ENCODE measurements around the gene POU4F3. TPM values are rescaled to one million over a fixed set of nuclear protein-coding genes. Genes with fewer than 3 reads are reported as not detected.

POU4F3 gene
- total RNA-seq, 1 donor from 2014 or later = 9.5 TPM

DNA sequence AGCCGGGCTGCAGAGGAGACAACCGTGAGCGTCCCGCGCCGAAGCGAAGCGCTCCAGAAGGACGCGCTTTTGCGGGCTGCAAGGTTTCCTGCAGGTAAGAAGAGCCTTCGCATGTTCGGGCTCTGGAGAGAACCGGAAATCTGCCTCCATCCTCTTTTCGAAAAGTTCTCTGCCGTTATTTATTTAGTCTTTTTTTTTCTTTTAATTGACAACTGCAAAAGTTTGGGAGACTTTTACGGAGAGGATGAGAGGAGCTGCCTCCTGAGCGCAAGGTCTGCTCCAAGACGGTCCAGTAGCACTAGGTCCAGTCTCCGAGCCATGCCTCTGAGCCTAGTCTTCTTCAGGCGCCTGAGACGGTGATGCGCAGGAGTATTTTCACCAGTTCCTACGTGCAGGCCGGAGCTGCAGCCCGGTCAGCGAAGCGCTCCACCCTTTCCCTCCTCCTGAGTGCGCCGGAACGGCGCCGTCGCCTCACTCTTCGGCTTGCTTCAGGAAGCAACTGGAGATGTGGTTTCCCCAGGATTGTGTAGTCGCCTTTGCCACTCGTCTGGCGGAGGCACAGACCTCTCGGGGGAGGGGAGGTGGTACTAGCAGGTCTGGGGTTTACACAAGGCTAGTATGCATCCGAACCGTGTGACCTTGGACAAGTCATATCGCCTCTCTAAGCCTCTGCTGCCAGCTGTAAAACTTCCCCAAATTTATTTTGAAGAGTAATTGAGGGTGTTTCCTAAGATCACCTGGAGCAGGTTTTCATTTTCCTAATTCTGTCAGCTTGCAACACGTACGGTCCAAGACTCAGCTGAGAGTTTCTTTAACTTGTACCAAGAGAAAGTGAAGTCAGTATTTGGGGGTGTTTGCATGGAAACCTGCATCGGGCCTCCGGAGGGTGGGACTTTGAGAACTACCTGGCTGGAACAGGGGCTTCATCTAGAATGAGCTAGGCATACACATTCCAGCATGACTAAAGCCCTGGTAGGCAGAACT is 4.5 kb downstream of the POU4F3 start:
- Mint-ChIP-seq H3K9me3 (ENCODE audit: unreplicated experiment) (peaks cover 22% of the 10 kb centered on the region), H3K36me3 (ENCODE audit: unreplicated experiment) (no peaks in the 10 kb centered on the region), H3K27ac (ENCODE audit: unreplicated experiment) (no peak overlapping the region), H3K4me3 (ENCODE audit: unreplicated experiment) (peak overlapping the region; percentile 67), H3K27me3 (ENCODE audit: unreplicated experiment) (peaks cover 53% of the 10 kb centered on the region), H3K4me1 (ENCODE audit: low read depth, unreplicated experiment) (peaks cover 19% of the 10 kb centered on the region)
- TF ChIP-seq, protein P1, sequence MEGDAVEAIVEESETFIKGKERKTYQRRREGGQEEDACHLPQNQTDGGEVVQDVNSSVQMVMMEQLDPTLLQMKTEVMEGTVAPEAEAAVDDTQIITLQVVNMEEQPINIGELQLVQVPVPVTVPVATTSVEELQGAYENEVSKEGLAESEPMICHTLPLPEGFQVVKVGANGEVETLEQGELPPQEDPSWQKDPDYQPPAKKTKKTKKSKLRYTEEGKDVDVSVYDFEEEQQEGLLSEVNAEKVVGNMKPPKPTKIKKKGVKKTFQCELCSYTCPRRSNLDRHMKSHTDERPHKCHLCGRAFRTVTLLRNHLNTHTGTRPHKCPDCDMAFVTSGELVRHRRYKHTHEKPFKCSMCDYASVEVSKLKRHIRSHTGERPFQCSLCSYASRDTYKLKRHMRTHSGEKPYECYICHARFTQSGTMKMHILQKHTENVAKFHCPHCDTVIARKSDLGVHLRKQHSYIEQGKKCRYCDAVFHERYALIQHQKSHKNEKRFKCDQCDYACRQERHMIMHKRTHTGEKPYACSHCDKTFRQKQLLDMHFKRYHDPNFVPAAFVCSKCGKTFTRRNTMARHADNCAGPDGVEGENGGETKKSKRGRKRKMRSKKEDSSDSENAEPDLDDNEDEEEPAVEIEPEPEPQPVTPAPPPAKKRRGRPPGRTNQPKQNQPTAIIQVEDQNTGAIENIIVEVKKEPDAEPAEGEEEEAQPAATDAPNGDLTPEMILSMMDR (IDR thresholded peaks at IDR 0.05; ENCODE audit: partially characterized antibody, unreplicated experiment) = no peak
- DNase-seq = peak; percentile 30

DNA sequence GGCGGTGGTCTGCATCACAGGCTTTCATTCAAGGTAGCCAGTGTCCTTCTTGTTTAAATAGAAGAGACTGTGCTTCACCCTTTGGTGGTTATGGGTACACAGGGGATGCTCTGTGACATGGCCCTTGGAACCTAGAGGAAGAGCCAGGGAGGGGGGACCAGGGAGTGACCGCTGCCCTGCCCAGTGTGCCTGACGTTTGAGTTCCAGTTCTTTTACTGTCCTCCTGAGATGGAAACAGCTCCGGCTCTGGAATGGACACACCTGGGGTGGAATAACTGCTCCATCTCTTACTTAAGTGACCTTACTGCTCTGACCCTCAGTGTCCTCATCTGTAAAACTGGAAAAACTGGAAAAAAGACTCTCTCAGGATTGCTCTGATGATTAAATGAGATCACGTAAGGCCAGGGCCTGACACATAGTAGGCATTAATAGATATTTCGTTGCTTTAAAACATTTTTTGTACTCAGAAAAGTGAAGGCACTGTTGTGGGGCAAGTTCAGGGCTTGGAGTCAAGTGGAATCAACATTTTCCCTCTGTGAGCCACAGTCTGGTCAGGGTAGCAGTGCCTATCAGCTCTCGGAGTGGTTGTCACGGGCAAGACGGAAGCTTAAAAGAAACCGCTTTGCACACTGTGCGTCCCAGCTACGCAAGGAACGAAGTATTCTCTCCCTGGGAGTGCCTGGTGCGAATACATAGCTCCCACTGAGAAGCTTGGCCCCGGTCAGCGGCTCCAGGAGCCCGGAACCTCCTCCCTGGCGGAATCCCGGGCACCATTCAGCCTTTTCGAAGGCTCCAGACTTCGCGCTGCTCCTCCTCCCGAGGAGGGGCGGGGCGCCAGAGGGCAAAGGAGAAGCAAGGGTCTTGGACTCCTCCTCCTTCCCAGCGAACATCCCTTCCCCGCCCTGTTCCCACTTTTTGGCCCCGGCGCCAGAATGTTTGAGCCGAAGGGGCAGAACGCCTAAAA is 5.8 kb downstream of the POU4F3 start:
- H3K4me3 Mint-ChIP-seq (ENCODE audit: unreplicated experiment) = peak overlapping the region; percentile 67
- H3K27ac Mint-ChIP-seq (ENCODE audit: unreplicated experiment) = peak overlapping the region; percentile 55
- peaks cover 44% of the 10 kb centered on the region for H3K27me3 Mint-ChIP-seq (ENCODE audit: unreplicated experiment)
- DNase-seq = peak; percentile 81
- H3K4me1 Mint-ChIP-seq (ENCODE audit: low read depth, unreplicated experiment) = peaks cover 15% of the 10 kb centered on the region
- H3K36me3 Mint-ChIP-seq (ENCODE audit: unreplicated experiment) = no peaks in the 10 kb centered on the region
- peaks cover 22% of the 10 kb centered on the region for H3K9me3 Mint-ChIP-seq (ENCODE audit: unreplicated experiment)
- TF ChIP-seq, protein P1 (IDR thresholded peaks at IDR 0.05; ENCODE audit: partially characterized antibody, unreplicated experiment) = no peak

DNA sequence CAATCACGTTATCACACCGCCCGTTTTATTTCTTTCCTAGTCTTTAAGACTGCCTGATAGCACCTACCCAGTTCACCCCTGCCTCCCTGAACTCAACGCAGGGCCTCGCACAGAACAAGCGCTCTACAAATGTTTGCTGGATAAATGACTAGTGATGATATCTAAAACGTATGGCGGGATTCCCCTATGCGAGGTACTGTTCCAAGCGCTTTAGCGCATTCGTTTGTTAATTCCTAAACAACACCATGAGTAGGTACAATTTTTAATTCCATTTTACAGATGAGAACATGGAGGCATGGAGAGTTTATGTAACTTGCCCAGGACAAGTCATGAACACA is 6.6 kb downstream of the POU4F3 start:
- H3K36me3 Mint-ChIP-seq (ENCODE audit: unreplicated experiment) = no peaks in the 10 kb centered on the region
- peak overlapping the region; percentile 85 for H3K4me3 Mint-ChIP-seq (ENCODE audit: unreplicated experiment)
- H3K4me1 Mint-ChIP-seq (ENCODE audit: low read depth, unreplicated experiment) = peaks cover 13% of the 10 kb centered on the region
- TF ChIP-seq, protein P1 (IDR thresholded peaks at IDR 0.05; ENCODE audit: partially characterized antibody, unreplicated experiment) = no peak
- no peak overlapping the region for H3K27ac Mint-ChIP-seq (ENCODE audit: unreplicated experiment)
- H3K9me3 Mint-ChIP-seq (ENCODE audit: unreplicated experiment) = peaks cover 19% of the 10 kb centered on the region
- no peak for DNase-seq
- peaks cover 39% of the 10 kb centered on the region for H3K27me3 Mint-ChIP-seq (ENCODE audit: unreplicated experiment)

DNA sequence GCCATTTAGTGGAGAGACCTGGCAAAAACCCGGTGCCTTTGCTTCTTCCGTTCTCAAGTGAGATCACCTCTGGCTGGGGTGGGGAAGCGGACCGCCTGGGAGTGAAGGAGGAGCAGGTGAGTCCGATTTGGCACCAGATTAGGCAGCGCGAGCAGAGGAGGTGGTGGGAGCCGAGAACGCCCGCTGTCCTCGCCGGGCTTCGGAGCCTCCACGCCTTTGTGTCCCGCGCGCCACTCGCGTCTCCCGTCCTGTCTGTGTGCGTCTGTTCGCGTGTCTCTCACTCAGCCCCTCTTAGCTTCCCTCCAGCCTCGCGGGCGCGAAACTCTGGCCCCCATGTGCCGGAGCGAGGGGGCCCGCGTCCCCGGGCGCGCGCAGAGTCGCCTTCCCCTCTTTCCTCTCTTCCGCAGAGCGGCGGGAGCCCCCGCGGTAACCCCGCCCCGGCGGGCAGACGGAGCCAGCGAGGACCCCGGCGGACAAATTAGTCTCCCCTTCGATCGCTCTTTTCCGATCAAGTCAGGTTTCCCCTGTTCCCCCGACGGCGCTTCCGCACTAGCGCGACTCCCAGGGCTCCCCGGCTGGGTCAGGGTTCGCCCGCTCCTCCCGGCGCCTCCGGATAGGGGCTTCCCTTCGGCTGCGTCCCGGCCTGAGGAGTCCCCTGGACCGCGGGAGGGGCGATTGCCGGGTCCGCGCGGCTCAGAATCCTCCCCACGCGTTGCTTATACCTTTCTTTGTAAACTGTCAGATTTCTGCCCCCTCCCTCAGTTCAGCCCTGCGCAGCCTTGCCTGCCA is 7.1 kb downstream of the POU4F3 start:
- H3K4me3 Mint-ChIP-seq (ENCODE audit: unreplicated experiment) = peak overlapping the region; percentile 85
- H3K27ac Mint-ChIP-seq (ENCODE audit: unreplicated experiment) = peak overlapping the region; percentile 17
- peaks cover 16% of the 10 kb centered on the region for H3K9me3 Mint-ChIP-seq (ENCODE audit: unreplicated experiment)
- H3K27me3 Mint-ChIP-seq (ENCODE audit: unreplicated experiment) = peaks cover 36% of the 10 kb centered on the region
- peaks cover 11% of the 10 kb centered on the region for H3K4me1 Mint-ChIP-seq (ENCODE audit: low read depth, unreplicated experiment)
- peak; percentile 55 for DNase-seq
- TF ChIP-seq, protein P1 (IDR thresholded peaks at IDR 0.05; ENCODE audit: partially characterized antibody, unreplicated experiment) = no peak
- H3K36me3 Mint-ChIP-seq (ENCODE audit: unreplicated experiment) = no peaks in the 10 kb centered on the region
